HEK293T (cell line): ENCODE measurements around the gene ZYG11B.
"Not testable (repeated sequence)": the region's sequence is repeated elsewhere in the genome, so short reads cannot be mapped to it uniquely, and the experiment has no call there.

Source experiments
- CTCF ChIA-PET: fragments of 350-600 bp; formaldehyde crosslinking; extraction: SDS; loops from one replicate; lab custom pipeline; 2021; ENCODE audit warnings: antibody characterized with exemption, inconsistent platforms; lab: Yijun Ruan, JAX
- POLR2A ChIA-PET: fragments of 350-600 bp; formaldehyde crosslinking; extraction: SDS; loops from one replicate; lab custom pipeline; 2020; ENCODE audit warnings: antibody characterized with exemption, inconsistent platforms; lab: Yijun Ruan, JAX
- DNase-seq: peaks from one replicate; pipeline ENCODE4 v3.0.0; 2012; ENCODE audit warnings: mixed read lengths; ENCODE audit errors: extremely low spot score
- ARNT ChIP-seq: fragments of 450-650 bp; IDR thresholded peaks from 2 replicates; pipeline ENCODE4 v1.6.1; 2017; ENCODE audit warnings: mild to moderate bottlenecking
- BHLHE40 ChIP-seq: fragments of 450-650 bp; IDR thresholded peaks from 2 replicates; pipeline ENCODE4 v1.6.1; 2016; ENCODE audit warnings: mild to moderate bottlenecking, moderate library complexity, borderline replicate concordance
- CTBP1 ChIP-seq: fragments of 450-650 bp; IDR thresholded peaks from 2 replicates; pipeline ENCODE4 v1.6.1; 2016; ENCODE audit warnings: borderline replicate concordance
- ELF4 ChIP-seq: fragments of 450-650 bp; IDR thresholded peaks from 2 replicates; pipeline ENCODE4 v1.6.1; 2017; ENCODE audit warnings: antibody characterized with exemption
- FOXA1 ChIP-seq: fragments of 450-650 bp; IDR thresholded peaks from 2 replicates; pipeline ENCODE4 v1.6.1; 2016; ENCODE audit warnings: mild to moderate bottlenecking
- FOXK2 ChIP-seq: fragments of 450-650 bp; IDR thresholded peaks from 2 replicates; pipeline ENCODE4 v1.6.1; 2016; ENCODE audit warnings: mild to moderate bottlenecking
- FOXM1 ChIP-seq: fragments of 450-650 bp; IDR thresholded peaks from 2 replicates; pipeline ENCODE4 v1.6.1; 2017; ENCODE audit warnings: mild to moderate bottlenecking, borderline replicate concordance
- HDGF ChIP-seq: fragments of 450-650 bp; IDR thresholded peaks from 2 replicates; pipeline ENCODE4 v1.6.1; 2017; ENCODE audit warnings: antibody characterized with exemption, borderline replicate concordance
- L3MBTL2 ChIP-seq: fragments of 450-650 bp; conservative IDR thresholded peaks from 2 replicates; pipeline ENCODE4 v1.6.1; 2016; ENCODE audit warnings: mild to moderate bottlenecking
- LEF1 ChIP-seq: fragments of 450-650 bp; IDR thresholded peaks from 2 replicates; pipeline ENCODE4 v1.6.1; 2017; ENCODE audit warnings: mild to moderate bottlenecking, borderline replicate concordance
- NFRKB ChIP-seq: fragments of 450-650 bp; IDR thresholded peaks from 2 replicates; pipeline ENCODE4 v1.6.1; 2016; ENCODE audit warnings: mild to moderate bottlenecking, moderate library complexity
- SP1 ChIP-seq: fragments of 450-650 bp; IDR thresholded peaks from 2 replicates; pipeline ENCODE4 v1.6.1; 2017
- SUZ12 ChIP-seq: fragments of 450-650 bp; IDR thresholded peaks from 2 replicates; pipeline ENCODE4 v1.6.1; 2016; ENCODE audit warnings: mild to moderate bottlenecking
- TARDBP ChIP-seq: fragments of 450-650 bp; IDR thresholded peaks from 2 replicates; pipeline ENCODE4 v1.6.1; 2016
- ZNF384 ChIP-seq: fragments of 450-650 bp; IDR thresholded peaks from 2 replicates; pipeline ENCODE4 v1.6.1; 2016
- TF ChIP-seq, protein P1 (sequence below): fragments of 450-650 bp; IDR thresholded peaks from 2 replicates; pipeline ENCODE4 v1.6.1; 2016

ZYG11B gene

DNA sequence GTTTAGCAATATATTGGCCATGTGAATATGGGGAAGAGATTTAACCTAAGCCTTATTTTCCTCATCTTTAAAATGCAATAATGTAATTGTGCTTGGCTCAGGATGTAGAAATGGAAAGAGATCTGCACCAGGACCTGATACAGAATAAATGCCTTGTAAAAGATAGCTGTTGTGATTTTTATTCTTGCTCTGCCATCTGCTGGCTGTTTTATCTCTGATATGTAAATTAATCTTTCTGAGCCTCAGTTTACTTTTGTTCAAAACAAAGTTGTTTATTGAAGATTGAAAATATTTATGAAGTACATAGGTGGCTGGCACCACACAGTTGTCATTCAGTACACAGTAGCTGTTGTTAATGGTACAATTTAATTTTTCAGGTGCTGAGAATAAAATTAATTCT is 21.9 kb downstream of the ZYG11B start:
- ChIA-PET POLR2A (interaction anchor here (0.9 to 1.7 kb wide), 3 partner anchors 21 to 94 kb away, joined by 3 to 7 read pairs (median 5); partner anchors contain the start of genes ZYG11A and ZYG11B), CTCF (interaction anchor here (0.6 to 1.2 kb wide), 3 partner anchors 10 to 1793 kb away, joined by 3 to 5 read pairs (median 5); no protein-coding TSS in a partner anchor)
- DNase-seq, result no peak
- TF ChIP-seq CTBP1 (no peak), FOXA1 (no peak), ARNT (no peak), FOXK2 (no peak), FOXM1 (no peak), ZNF384 (no peak), NFRKB (no peak), ELF4 (no peak), SUZ12 (no peak), HDGF (no peak), BHLHE40 (no peak), SP1 (no peak), TARDBP (no peak)
- TF ChIP-seq, protein P1, sequence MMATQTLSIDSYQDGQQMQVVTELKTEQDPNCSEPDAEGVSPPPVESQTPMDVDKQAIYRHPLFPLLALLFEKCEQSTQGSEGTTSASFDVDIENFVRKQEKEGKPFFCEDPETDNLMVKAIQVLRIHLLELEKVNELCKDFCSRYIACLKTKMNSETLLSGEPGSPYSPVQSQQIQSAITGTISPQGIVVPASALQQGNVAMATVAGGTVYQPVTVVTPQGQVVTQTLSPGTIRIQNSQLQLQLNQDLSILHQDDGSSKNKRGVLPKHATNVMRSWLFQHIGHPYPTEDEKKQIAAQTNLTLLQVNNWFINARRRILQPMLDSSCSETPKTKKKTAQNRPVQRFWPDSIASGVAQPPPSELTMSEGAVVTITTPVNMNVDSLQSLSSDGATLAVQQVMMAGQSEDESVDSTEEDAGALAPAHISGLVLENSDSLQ, result no peak

- CTCF ChIA-PET, DNase-seq: not testable (repeated sequence)
- POLR2A ChIA-PET, result interaction anchor here (1.0 to 1.7 kb wide), 2 partner anchors 21 to 23 kb away, joined by 3 to 5 read pairs; partner anchors contain the start of gene ZYG11B
Observed at GRCh38 chr1:52749496-52749895, 23.2 kb downstream of the ZYG11B start.

- POLR2A ChIA-PET, CTCF ChIA-PET, DNase-seq: not testable (repeated sequence)
Observed at GRCh38 chr1:52750139-52750538, 23.9 kb downstream of the ZYG11B start.

DNA sequence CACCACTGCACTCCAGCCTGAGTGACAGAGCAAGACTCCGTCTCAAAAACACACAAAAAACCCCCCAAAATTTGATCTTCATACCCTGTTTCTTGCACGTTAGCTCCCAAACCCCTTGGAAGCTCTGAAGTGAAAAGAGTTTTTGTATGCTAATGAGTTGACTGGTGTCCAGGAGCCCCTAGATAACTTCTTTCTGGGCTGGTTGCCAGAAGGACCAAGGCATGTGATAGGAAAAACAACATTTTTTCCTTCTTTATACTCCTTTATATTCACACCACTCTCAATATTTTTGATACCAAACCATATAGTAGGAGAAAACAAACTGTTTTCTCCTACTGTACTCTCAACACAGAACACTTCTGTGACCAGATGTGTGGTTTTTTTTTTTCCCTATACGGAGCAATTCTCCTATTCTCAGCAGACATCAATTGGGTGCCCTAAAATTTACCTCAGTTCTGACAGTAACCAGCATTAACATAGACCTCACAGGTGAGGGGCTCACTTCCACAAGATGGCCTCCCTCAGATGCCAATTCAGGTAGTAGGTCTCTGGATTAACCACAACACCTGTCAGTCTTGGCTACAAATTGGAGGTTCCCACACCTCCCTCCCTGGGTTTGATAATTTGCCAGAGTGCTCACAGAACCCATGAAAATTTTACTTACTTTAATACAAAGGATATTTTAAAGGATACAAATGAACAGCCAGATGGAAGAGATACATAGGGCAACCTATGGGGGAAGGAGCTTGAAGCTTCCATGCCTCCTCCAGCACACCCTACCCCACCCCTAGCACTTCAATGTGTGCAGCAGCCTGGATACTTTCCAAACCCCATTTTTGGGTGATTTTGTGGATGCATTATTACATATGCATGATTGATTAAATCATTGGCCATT is 25.6 kb downstream of the ZYG11B start:
- POLR2A ChIA-PET, result interaction anchor here (0.6 to 1.6 kb wide), 2 partner anchors 14 to 53 kb away, joined by 4 read pairs; partner anchors contain the start of gene COA7
- CTCF ChIA-PET, result no interaction called here
- TF ChIP-seq ZNF384, result no peak
- TF ChIP-seq SUZ12, result no peak
- no peak for TF ChIP-seq LEF1
- TF ChIP-seq L3MBTL2, result no peak
- TF ChIP-seq, protein P1, result no peak
- no peak for TF ChIP-seq FOXK2
- TF ChIP-seq FOXA1, result no peak
- TF ChIP-seq BHLHE40, result no peak
- no peak for TF ChIP-seq ELF4
- TF ChIP-seq SP1, result no peak
- no peak for TF ChIP-seq ARNT
- no peak for TF ChIP-seq FOXM1
- no peak for TF ChIP-seq HDGF
- no peak for TF ChIP-seq CTBP1
- TF ChIP-seq NFRKB, result no peak
- no peak for TF ChIP-seq TARDBP
- no peak for DNase-seq

DNA sequence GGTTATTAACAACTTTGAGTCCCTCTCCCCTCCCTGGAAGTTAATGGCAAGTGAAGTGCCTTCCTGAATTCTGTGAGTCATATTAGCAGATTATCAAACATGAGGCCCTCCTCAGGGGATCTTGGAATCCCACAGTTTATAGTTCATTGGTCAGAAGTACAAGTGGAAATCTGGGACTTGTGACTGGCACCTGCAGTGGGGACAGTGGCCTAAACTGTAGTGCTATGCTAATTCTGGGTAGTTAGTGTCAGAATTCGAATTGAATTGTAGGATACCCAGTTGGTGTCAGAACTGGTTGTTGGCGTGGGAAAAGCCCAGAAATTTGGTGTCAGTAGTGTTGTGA is 26.2 kb downstream of the ZYG11B start:
- no peak for DNase-seq
- TF ChIP-seq FOXM1, result no peak
- no peak for TF ChIP-seq SUZ12
- CTCF ChIA-PET, result no interaction called here
- POLR2A ChIA-PET, result no interaction called here

- no peak for DNase-seq
- POLR2A ChIA-PET, result no interaction called here
- TF ChIP-seq FOXM1, result no peak
- CTCF ChIA-PET, result no interaction called here
Observed at GRCh38 chr1:52753169-52753568, 26.9 kb downstream of the ZYG11B start.

- no peak for TF ChIP-seq FOXM1
- no peak for TF ChIP-seq BHLHE40
- TF ChIP-seq LEF1, result no peak
- no peak for TF ChIP-seq CTBP1
- TF ChIP-seq, protein P1, result no peak
- TF ChIP-seq L3MBTL2, result no peak
- TF ChIP-seq FOXA1, result no peak
- no peak for TF ChIP-seq TARDBP
- no peak for TF ChIP-seq ZNF384
- TF ChIP-seq ELF4, result no peak
- no peak for TF ChIP-seq NFRKB
- TF ChIP-seq ARNT, result no peak
- no peak for TF ChIP-seq SP1
- TF ChIP-seq SUZ12, result no peak
- TF ChIP-seq HDGF, result no peak
- TF ChIP-seq FOXK2, result no peak
- ChIA-PET CTCF (no interaction called here), POLR2A (interaction anchor here (1.3 kb wide), 1 partner anchor 52 kb away, joined by 3 read pairs; no protein-coding TSS in a partner anchor)
- DNase-seq, result no peak
Observed at GRCh38 chr1:52756020-52756419, 29.8 kb downstream of the ZYG11B start.
